WTC11 (cell line): ENCODE data around the gene SYPL2. TPM values are rescaled to one million over a fixed set of nuclear protein-coding genes. Genes with fewer than 3 reads are reported as not detected.

Source experiments
- ATAC-seq: fragments of 200-7000 bp; cut with Tn5 transposase; 2 replicates; pipeline ENCODE4 v1.10.0; 2021; ENCODE audit warnings: mild to moderate bottlenecking, moderate library complexity
- CTCF ChIA-PET: fragments of 300-600 bp; sonication (Branson Sonifier 250); formaldehyde crosslinking; loops from one replicate; lab custom pipeline; 2021; ENCODE audit warnings: antibody characterized with exemption; lab: Charles Lee
- POLR2A ChIA-PET: fragments of 350-600 bp; sonication (Branson Sonifier 250); formaldehyde crosslinking; loops from one replicate; lab custom pipeline; 2021; ENCODE audit warnings: antibody characterized with exemption; lab: Charles Lee
- DNase-seq: peaks from one replicate; pipeline ENCODE4 v3.0.0; 2021; ENCODE audit warnings: low spot score
- H3K27ac Mint-ChIP-seq: 2 replicates; pipeline ENCODE4 v1.8.0; 2021; ENCODE audit warnings: mixed read lengths
- H3K27me3 Mint-ChIP-seq: 2 replicates; pipeline ENCODE4 v1.8.0; 2021; ENCODE audit warnings: low read depth, mild to moderate bottlenecking, moderate library complexity, mixed read lengths
- H3K36me3 Mint-ChIP-seq: 2 replicates; pipeline ENCODE4 v1.8.0; 2021; ENCODE audit warnings: mixed read lengths
- H3K4me1 Mint-ChIP-seq: 2 replicates; pipeline ENCODE4 v1.8.0; 2022; ENCODE audit warnings: mixed read lengths
- H3K4me3 Mint-ChIP-seq: 2 replicates; pipeline ENCODE4 v1.8.0; 2021; ENCODE audit warnings: mild to moderate bottlenecking, moderate library complexity, mixed read lengths
- H3K9me3 Mint-ChIP-seq: 2 replicates; pipeline ENCODE4 v1.8.0; 2021; ENCODE audit warnings: mixed read lengths
- ATF3 ChIP-seq: sonication (generic); formaldehyde crosslinking; conservative IDR thresholded peaks from 2 replicates; pipeline ENCODE4 v1.8.1; 2022; ENCODE audit warnings: mild to moderate bottlenecking, missing genetic modification reagents
- CREB1 ChIP-seq: sonication (generic); formaldehyde crosslinking; IDR thresholded peaks from 2 replicates; pipeline ENCODE4 v1.8.0; 2023; ENCODE audit warnings: mild to moderate bottlenecking, missing genetic modification reagents
- CTCF ChIP-seq: fragments of 200-600 bp; IDR thresholded peaks from 2 replicates; pipeline ENCODE4 v1.8.0; 2022; ENCODE audit warnings: antibody characterized with exemption
- ELF4 ChIP-seq: sonication (generic); formaldehyde crosslinking; IDR thresholded peaks from 2 replicates; pipeline ENCODE4 v1.8.1; 2022; ENCODE audit warnings: low read depth, mild to moderate bottlenecking, moderate library complexity, missing genetic modification reagents
- EMX1 ChIP-seq: fragments of 250-450 bp; sonication (Bioruptor Pico); IDR thresholded peaks from 2 replicates; pipeline ENCODE4 v1.8.0; 2021; ENCODE audit warnings: mild to moderate bottlenecking
- IRF2 ChIP-seq: sonication (generic); formaldehyde crosslinking; IDR thresholded peaks from 2 replicates; pipeline ENCODE4 v1.8.0; 2022; ENCODE audit warnings: low read depth, missing genetic modification reagents, borderline replicate concordance
- JAZF1 ChIP-seq: fragments of 250-450 bp; sonication (Bioruptor Pico); IDR thresholded peaks from 2 replicates; pipeline ENCODE4 v1.9.0; 2021; ENCODE audit warnings: moderate library complexity, mild to moderate bottlenecking, inconsistent platforms
- JUN ChIP-seq: sonication (generic); formaldehyde crosslinking; IDR thresholded peaks from 2 replicates; pipeline ENCODE4 v1.8.0; 2023; ENCODE audit warnings: mild to moderate bottlenecking, missing genetic modification reagents
- MLX ChIP-seq: sonication (generic); formaldehyde crosslinking; IDR thresholded peaks from 2 replicates; pipeline ENCODE4 v1.8.1; 2023; ENCODE audit warnings: mild to moderate bottlenecking, missing genetic modification reagents, moderate library complexity
- NFATC4 ChIP-seq: fragments of 250-450 bp; sonication (Bioruptor Pico); IDR thresholded peaks from 2 replicates; pipeline ENCODE4 v1.9.0; 2021; ENCODE audit warnings: mild to moderate bottlenecking
- NFE2L1 ChIP-seq: sonication (generic); formaldehyde crosslinking; IDR thresholded peaks from 2 replicates; pipeline ENCODE4 v1.8.1; 2023; ENCODE audit warnings: missing genetic modification reagents
- NR1H2 ChIP-seq: sonication (generic); formaldehyde crosslinking; IDR thresholded peaks from 2 replicates; pipeline ENCODE4 v1.9.0; 2021; ENCODE audit warnings: mild to moderate bottlenecking, moderate library complexity, missing genetic modification reagents
- RELA ChIP-seq: sonication (generic); formaldehyde crosslinking; IDR thresholded peaks from 2 replicates; pipeline ENCODE4 v1.8.1; 2022; ENCODE audit warnings: missing genetic modification reagents, mild to moderate bottlenecking, borderline replicate concordance
- RORB ChIP-seq: fragments of 250-450 bp; sonication (Bioruptor Pico); IDR thresholded peaks from 2 replicates; pipeline ENCODE4 v1.9.0; 2021; ENCODE audit warnings: mild to moderate bottlenecking
- SMAD3 ChIP-seq: sonication (generic); formaldehyde crosslinking; IDR thresholded peaks from 2 replicates; pipeline ENCODE4 v1.8.0; 2022; ENCODE audit warnings: missing genetic modification reagents, mild to moderate bottlenecking, borderline replicate concordance
- SMAD4 ChIP-seq: sonication (generic); formaldehyde crosslinking; IDR thresholded peaks from 2 replicates; pipeline ENCODE4 v1.8.0; 2022; ENCODE audit warnings: mild to moderate bottlenecking, missing genetic modification reagents
- SOX15 ChIP-seq: fragments of 250-450 bp; sonication (Bioruptor Pico); IDR thresholded peaks from 2 replicates; pipeline ENCODE4 v1.9.0; 2021; ENCODE audit warnings: mild to moderate bottlenecking
- SP1 ChIP-seq: sonication (generic); formaldehyde crosslinking; conservative IDR thresholded peaks from 2 replicates; pipeline ENCODE4 v1.8.1; 2022; ENCODE audit warnings: missing genetic modification reagents
- TCF7 ChIP-seq: sonication (generic); formaldehyde crosslinking; IDR thresholded peaks from 2 replicates; pipeline ENCODE4 v1.8.0; 2022; ENCODE audit warnings: mild to moderate bottlenecking, low read depth, missing genetic modification reagents, moderate library complexity
- ZBTB21 ChIP-seq: sonication (generic); formaldehyde crosslinking; IDR thresholded peaks from 2 replicates; pipeline ENCODE4 v1.8.1; 2023; ENCODE audit warnings: mild to moderate bottlenecking, missing genetic modification reagents, borderline replicate concordance
- ZNF138 ChIP-seq: sonication (generic); formaldehyde crosslinking; conservative IDR thresholded peaks from 2 replicates; pipeline ENCODE4 v1.8.1; 2022; ENCODE audit warnings: mild to moderate bottlenecking, moderate library complexity, missing genetic modification reagents
- ZNF219 ChIP-seq: sonication (generic); formaldehyde crosslinking; IDR thresholded peaks from 2 replicates; pipeline ENCODE4 v1.8.0; 2023; ENCODE audit warnings: missing genetic modification reagents, mild to moderate bottlenecking, borderline replicate concordance
- ZNF317 ChIP-seq: sonication (generic); formaldehyde crosslinking; IDR thresholded peaks from 2 replicates; pipeline ENCODE4 v1.8.1; 2023; ENCODE audit warnings: low read depth, mild to moderate bottlenecking, moderate library complexity, missing genetic modification reagents, borderline replicate concordance
- ZNF423 ChIP-seq: fragments of 250-450 bp; sonication (Bioruptor Pico); IDR thresholded peaks from 2 replicates; pipeline ENCODE4 v2.1.2; 2022; ENCODE audit warnings: mild to moderate bottlenecking, moderate library complexity
- total RNA-seq: library from RNA; stranded (reverse); gene quantifications from 3 replicates; pipeline ENCODE4 v1.2.3, GENCODE V29; 2021
- TF ChIP-seq, protein P1 (sequence below): sonication (generic); formaldehyde crosslinking; IDR thresholded peaks from 2 replicates; pipeline ENCODE4 v1.8.1; 2023; ENCODE audit warnings: mild to moderate bottlenecking, missing genetic modification reagents, moderate library complexity

Gene SYPL2
- total RNA-seq, 1 experiment from 2014 or later, result 3.7 TPM

GRCh38 chr1:109434484-109434883 lies 31.9 kb upstream of the SYPL2 start:
- Mint-ChIP-seq H3K4me3 (no peak overlapping the region), H3K4me1 (no peaks in the 10 kb centered on the region), H3K36me3 (peaks cover 6% of the 10 kb centered on the region; the same call in 1 of the 2 replicates), H3K9me3 (peaks cover 37% of the 10 kb centered on the region), H3K27me3 (peaks cover 4% of the 10 kb centered on the region), H3K27ac (no peak overlapping the region)
- no peak for TF ChIP-seq JAZF1 (CRISPR knock-in tag)
- TF ChIP-seq ZNF317 (CRISPR knock-in tag), result no peak
- TF ChIP-seq ZNF219 (CRISPR knock-in tag), result no peak
- no peak for TF ChIP-seq CREB1 (CRISPR knock-in tag)
- no peak for TF ChIP-seq IRF2 (CRISPR knock-in tag)
- no peak for TF ChIP-seq NFATC4
- no peak for TF ChIP-seq NFE2L1 (CRISPR knock-in tag)
- TF ChIP-seq, protein P1, sequence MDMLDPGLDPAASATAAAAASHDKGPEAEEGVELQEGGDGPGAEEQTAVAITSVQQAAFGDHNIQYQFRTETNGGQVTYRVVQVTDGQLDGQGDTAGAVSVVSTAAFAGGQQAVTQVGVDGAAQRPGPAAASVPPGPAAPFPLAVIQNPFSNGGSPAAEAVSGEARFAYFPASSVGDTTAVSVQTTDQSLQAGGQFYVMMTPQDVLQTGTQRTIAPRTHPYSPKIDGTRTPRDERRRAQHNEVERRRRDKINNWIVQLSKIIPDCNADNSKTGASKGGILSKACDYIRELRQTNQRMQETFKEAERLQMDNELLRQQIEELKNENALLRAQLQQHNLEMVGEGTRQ (CRISPR knock-in tag), result no peak
- no peak for TF ChIP-seq ELF4
- TF ChIP-seq MLX (CRISPR knock-in tag), result no peak
- no peak for TF ChIP-seq TCF7 (CRISPR knock-in tag)
- no peak for TF ChIP-seq RELA
- TF ChIP-seq ZBTB21, result no peak
- TF ChIP-seq SMAD4, result no peak
- ATAC-seq, result no peak
- CTCF ChIA-PET, result no interaction called here
- POLR2A ChIA-PET, result no interaction called here
- no peak for DNase-seq

DNA sequence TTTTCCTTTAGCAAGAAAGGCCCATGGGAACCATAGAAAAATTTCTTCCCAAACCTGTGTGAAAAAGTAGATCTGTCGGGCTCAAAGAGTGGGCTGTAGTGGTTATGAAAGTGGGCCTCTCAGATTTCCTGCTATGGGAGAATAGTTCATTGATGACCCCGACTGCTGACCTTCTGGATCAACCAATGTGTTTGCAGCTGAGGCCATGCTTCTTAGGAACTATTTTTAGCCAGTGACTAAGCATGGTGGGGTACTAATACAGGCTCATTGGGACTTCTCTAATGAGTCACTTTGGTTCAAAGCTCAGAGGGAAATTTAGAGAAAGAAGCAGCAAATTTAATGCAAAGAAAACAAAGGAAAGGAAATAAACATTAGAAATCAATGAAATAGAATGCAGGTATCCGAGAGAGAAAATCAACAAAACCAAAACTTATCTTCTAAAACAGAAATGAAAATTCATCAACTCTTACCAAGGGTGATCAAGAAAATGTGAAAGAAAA lies 27.5 kb upstream of the SYPL2 start:
- no peak overlapping the region for H3K27ac Mint-ChIP-seq
- TF ChIP-seq RORB (CRISPR knock-in tag) (no peak), IRF2 (CRISPR knock-in tag) (no peak), ZNF423 (CRISPR knock-in tag) (no peak), ZNF138 (no peak), CTCF (no peak), NR1H2 (no peak), SP1 (CRISPR knock-in tag) (no peak), ATF3 (CRISPR knock-in tag) (no peak), SOX15 (CRISPR knock-in tag) (no peak), EMX1 (CRISPR knock-in tag) (no peak), JUN (CRISPR knock-in tag) (no peak), SMAD3 (CRISPR knock-in tag) (no peak)
- TF ChIP-seq, all 79 proteins: peak for 0
- DNase-seq (no peak), ATAC-seq (no peak)
- H3K36me3 Mint-ChIP-seq, result peaks cover 6% of the 10 kb centered on the region; the same call in 1 of the 2 replicates
- no peaks in the 10 kb centered on the region for H3K4me1 Mint-ChIP-seq
- CTCF ChIA-PET, result no interaction called here
- POLR2A ChIA-PET, result no interaction called here
- H3K9me3 Mint-ChIP-seq, result peaks cover 21% of the 10 kb centered on the region
- no peak overlapping the region for H3K4me3 Mint-ChIP-seq
- peaks cover 4% of the 10 kb centered on the region for H3K27me3 Mint-ChIP-seq
